Skin of body (tissue), 2 donors: Measurements from ENCODE around the gene PYCARD. TPM values are rescaled to one million over a fixed set of nuclear protein-coding genes. Genes with fewer than 3 reads are reported as not detected.
"Not testable (repeated sequence)": the region's sequence is repeated elsewhere in the genome, so short reads cannot be mapped to it uniquely, and the experiment has no call there.

Experiments
- DNase-seq: peaks from one replicate; lab custom pipeline; 2025; lab: John Stamatoyannopoulos, UW
- total RNA-seq: library from RNA; depleted of rRNA; stranded (reverse); fragments of >200 nt; gene quantifications from one replicate; pipeline ENCODE4 v1.2.3, GENCODE V29; 2014

PYCARD gene
- total RNA-seq, 1 donor from 2014 or later, result 38.9 TPM

DNA sequence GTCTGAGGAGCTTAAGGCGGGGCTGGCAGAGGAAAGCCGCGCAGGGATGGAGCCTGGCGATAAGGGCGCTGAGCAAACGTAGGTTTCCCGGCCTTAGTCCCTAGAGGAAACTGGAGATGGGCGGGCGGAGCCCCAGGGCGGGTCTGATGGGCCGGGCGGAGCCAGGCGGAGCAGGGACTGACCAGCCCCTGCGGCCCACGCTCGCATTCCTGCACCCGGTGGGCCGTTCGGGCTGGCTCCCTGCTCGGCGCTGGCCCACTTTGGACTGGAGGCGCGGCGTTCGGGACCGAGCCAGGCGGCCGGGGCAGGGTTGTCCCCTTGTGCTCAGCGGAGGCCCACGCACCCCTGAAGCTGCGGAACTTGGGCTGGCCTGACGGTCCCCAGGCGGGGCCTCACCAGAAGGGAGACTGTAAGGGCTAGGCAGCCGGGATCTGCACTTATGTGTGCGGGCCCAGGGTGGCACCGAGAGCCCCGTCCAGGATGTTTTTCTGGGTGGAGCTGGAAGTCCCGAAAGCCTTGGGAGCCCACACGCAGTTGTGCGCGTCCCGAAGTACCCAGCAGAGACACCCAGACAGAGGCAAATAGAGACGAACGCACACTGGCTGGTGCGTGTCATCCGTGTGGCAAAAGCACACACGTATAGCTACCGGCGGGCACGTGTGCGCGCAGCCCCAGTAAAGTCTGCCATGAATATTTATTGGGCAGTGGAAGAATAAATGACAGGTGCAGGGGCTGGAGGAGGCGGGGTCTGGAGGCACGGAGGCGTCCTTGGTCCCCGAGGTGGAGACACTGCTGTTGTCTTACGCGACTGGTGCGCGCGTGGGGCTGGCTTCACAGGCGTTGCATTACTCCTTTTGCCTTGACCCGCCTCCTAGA, 13.0 kb upstream of the PYCARD start:
- DNase-seq, result no peak

DNA sequence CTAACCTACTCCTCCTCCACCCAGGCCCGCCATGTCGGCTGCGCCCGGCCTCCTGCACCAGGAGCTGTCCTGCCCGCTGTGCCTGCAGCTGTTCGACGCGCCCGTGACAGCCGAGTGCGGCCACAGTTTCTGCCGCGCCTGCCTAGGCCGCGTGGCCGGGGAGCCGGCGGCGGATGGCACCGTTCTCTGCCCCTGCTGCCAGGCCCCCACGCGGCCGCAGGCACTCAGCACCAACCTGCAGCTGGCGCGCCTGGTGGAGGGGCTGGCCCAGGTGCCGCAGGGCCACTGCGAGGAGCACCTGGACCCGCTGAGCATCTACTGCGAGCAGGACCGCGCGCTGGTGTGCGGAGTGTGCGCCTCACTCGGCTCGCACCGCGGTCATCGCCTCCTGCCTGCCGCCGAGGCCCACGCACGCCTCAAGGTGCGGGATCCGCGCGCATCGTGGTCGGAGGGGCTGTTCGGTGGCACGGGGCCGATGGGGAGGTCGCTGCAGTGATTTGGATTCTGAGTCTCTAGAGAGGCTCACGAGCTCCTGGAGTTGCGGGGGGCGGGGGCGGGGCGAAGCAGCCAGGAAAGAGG, 12.2 kb upstream of the PYCARD start:
- no peak for DNase-seq

DNA sequence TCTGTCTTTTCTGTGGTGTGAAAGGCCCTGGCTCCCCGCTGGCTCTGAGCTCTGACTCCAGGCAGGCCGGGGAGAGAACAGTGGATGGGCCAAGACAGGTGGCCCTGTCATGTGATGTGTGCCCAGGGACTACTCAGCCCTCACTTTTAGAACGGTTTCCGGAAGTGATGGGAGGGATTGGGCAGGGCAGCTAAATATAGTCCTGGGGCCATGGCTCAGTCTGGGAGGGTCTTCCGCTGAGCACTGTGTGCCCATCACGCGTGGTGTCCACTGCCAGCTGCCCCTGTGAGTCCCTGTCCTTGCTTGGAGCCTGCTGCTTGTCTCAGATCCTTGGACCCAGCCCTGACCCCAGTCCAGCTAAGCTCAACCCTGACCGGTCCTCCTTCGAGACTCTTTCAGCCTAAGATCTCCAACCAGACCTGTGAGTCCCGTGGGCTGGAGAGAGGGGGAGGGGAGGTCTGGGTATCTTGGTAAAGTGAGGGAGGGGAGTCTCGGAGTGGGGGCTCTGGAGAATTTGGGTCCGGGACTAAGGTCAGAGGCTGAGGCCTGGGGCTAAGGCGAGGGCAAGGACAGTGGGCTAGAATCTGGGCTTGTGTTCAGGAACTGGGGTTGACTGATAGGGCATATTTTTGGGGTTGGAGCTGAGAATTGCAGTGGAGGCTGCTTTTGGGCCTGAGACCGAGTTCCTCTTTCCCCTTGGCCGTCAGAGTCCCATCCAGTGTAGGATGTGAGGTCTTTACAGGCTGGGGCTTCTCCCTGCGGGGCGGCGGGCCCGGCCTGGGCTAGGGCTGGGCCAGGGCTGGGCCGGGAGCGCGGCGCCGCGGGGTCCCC, 11.5 kb upstream of the PYCARD start, which contains the start of gene TRIM72:
TRIM72 (plus strand) TSS at position 243 of the 831 bp plus-strand sequence. CDS start 620 bp downstream, outside the sequence.
- no peak for DNase-seq

DNA sequence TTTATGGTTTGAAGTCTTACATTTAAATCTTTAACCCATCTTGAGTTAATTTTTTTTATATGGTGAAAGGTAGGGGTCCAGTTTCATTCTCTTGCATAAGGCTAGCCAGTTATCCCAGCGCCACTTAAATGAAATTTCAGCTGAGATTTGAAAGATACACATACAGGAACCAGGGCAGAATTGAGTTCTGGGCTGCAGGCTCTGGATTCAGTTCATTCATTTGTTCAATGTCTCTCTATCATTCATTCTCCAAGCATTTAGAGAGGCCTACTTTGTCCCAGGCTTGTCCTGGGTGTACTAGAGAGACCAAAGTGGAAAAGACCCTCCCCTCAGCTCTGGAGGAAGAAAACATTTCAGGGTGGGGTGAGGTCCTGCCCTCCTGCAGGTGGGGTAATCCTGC, 10.8 kb upstream of the PYCARD start:
- no peak for DNase-seq

DNA sequence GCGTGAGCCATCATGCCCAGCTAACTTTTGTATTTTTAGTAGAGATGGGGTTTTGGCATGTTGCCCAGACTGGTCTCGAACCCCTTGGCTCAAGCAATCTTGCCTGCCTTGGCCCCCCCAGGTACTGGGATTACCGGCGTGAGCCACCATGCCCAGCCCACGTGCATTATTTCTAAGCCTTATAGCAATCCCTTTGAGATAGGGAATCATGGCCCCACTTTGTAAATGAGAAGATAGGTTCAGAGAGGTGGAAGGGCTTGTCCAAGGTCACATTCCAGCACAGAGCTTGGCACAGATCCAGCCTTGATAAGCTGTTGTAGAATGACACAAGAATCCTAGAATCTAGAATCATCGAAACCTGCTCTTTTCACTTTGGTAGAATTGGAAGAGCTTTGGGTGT, 4.2 kb upstream of the PYCARD start:
- no peak for DNase-seq

DNA sequence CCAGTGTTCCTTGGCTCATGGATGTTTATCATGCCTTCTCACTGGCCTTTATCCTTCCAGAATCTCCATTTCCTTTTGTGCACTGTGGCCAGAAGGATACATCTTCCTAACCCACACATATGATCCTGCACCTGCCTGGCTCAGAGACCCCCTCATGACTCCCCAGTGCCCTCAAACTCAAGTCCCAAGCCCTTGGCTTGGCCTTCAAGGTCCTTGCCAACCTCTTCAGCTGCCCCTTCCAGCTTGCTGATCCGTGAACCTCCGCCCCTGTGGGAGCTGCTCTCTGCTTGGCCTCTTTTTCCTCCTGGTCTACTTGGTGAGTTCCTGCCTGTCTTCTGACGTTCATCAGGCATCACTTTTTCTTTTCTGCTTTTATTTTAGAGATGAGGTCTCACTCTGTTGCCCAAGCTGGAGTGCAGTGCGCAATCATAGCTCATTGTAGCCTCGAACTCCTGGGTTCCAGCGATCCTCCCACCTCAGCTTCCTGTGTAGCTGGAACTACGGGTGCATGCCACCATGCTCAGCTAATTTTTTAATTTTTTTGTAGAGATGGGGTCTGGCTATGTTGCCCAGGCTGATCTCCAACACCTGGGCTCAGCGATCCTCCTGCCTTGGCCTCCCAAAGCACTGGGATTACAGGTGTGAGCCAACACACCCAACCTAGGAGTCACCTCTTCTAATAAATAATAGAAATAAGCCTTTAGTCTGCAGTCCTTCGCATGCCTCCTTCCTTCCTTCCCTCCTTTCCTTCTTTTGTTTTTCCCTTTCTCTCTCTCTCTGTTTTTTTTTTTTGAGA, 2.5 kb upstream of the PYCARD start:
- no peak for DNase-seq

DNA sequence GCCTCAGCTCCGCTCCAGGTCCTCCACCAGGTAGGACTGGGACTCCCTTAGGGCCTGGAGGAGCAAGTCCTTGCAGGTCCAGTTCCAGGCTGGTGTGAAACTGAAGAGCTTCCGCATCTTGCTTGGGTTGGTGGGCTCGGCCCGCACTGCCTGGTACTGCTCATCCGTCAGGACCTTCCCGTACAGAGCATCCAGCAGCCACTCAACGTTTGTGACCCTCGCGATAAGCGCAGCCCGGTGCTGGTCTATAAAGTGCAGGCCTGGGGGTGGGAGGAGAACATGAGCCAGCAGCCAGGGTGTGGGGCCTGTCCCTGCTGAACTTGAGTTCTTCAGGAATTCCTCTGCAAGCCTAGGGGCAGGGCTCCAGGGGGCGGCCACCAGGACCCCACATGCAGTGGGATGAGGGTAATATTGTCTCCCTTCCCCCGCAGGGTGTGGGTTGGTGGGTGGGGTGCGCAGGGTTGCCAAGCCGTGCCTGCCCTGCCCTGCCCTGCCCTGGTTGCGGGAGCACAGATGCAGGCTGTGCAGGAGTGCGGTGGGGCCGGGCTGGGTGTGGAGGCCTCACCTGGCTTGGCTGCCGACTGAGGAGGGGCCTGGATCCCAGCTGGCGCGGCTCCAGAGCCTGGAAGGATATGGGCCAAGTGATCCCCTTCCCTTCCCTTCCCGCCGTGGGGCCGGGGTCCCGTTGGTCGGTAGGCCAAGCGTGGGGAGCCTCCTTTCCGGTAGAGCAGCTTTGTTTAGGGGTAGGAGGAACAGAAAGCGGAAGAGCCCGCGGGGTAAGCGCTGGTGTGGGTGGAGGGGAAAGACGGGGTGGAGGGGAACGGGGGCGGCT, 762 bp downstream of the PYCARD start:
- DNase-seq, result no peak

DNA sequence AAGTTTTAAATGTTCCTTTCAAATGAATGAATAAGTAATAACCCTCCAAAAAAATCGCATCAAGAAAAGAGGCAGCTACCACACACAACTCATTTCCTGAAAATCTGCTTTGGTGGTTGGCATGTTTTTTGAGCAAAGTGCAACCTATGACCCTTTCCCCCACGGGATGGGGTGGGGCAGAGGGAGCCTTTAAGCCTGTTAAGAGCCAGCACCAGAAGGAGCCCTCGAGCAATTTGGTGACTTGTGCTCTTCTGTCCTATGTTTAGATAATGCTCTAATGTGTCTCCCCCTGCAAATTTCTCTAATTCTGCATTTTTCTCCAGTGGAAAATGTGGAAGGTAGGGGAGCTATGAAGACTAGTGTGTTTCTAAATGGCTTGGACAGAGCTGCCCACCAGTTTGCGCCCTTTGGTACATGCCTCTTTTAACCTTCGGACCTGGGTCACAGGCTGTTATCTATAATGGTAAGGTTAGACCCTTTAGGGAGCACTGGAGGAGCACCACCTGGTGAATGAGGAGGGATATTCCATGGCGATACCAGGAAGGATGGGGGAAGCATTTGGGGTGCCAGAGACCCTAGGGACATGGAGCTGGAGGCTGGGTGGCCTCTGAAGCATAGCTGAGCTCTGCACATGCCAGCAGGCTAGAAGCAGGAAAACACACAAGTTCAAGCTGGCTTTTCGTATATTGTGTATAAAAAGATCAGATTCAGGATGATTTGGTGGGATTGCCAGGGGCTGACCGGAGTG, 1.6 kb downstream of the PYCARD start:
- DNase-seq, result no peak

DNA sequence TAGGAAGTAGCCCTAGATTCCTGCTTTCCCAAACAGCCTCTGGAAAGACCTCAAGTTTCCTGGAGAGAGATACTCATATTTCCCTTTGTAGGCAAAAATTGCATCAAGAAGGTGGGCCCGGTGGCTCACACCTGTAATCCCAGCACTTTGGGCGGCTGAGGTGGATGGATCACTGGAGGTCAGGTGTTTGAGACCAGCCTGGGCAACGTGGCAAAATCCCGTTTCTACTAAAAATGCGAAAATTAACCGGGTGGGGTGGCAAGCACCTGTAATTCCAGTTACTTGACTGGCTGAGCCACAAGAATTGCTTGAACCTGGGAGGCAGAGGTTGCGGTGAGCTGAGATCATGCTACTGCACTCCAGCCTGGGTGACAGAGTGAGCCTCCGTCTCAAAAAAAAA, 2.4 kb downstream of the PYCARD start:
- not testable (repeated sequence) for DNase-seq

DNA sequence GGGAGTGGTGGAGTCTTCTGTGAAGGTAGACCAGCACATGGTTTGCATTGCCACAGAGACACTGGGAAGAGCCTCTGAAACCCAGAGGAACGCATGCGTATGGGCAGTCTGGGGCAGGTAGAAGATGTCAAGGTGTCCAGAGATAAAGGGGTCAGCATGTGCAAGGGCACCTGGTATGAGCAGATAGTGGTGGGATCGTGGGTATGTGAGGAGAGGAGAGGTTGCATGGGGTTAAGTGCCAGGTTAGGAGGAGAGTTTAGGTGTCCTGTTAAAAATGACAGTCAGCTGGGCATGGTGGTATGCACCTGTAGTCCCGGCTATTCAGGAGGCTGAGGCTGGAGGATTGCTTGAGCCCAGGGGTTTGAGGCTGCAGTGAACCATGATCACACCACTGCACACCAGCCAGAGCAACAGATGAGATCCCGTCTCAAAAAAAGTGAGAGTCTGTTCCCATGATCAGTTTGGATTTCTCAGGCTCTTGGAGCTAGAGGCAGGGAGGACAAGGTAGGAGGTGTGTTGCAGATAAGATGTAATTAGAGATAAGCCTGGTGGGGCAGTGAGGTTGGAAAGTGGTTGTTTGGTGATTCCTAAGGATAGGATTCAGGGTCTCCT, 3.0 kb downstream of the PYCARD start:
- no peak for DNase-seq

DNA sequence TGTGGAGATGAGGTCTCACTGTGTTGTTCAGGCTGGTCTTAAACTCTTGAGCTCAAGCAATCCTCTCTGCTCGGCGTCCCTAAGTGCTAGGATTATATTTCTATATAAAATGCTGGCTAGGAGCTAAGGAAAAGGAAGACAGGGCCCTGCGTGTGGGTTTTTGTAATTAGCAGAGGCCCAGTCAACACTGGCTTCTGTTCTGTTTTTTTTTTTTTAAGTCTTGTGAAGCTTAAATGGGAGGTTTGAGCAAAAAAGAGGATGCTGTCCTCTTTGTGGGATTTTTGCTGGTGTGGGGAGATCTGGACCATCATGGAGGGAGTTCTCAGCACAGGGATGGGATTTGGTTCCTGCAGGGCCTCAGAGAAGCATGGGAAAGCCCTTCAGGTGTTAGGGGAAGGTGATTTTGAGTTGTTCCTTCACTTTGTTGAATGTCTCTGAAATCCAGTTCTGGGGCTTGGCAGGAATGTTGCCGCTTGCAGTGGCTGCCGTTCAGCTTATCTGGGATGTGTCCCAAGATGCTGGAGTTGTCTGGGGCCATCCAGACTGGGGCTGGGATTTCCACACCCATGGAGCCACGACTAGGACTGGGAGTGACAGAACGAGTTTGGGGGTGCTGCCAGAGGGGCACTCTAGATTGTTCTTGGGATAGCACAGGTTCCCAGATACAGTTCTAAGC, 4.2 kb downstream of the PYCARD start:
- DNase-seq, result no peak

DNA sequence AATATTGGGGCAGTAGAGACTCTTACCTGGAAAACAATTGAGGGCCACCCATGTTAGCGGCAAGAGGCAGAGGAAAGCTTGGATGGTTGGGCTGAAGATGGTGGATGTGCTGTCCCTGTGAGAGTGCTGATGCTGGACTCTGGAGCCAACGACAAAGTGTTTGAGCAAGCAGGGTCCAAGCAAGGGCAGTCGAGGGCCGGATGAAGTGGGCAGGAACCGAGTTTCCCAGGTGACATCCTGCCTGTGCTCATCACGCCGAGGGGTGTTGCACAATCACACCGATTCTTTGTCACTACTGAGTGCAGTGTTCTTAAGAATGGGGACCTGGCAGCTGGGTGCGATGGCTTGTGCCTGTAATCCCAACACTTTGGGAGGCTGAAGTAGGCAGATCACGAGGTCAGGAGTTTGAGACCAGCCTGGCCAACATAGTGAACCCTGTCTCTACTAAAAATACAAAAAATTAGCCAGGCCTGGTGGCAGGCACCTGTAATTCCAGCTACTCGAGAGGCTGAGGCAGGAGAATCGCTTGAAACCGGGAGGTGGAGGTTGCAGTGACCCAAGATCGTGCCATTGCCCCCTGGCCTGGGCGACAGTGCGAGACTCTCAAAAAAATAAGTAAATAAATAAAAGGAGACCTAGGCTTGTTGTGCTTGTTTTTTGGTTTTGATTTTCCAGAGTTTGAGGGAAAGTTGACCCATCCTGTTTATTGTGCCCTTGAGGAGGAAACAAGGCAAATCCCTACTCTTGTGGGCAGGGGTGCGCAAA, 6.1 kb downstream of the PYCARD start:
- DNase-seq, result no peak

DNA sequence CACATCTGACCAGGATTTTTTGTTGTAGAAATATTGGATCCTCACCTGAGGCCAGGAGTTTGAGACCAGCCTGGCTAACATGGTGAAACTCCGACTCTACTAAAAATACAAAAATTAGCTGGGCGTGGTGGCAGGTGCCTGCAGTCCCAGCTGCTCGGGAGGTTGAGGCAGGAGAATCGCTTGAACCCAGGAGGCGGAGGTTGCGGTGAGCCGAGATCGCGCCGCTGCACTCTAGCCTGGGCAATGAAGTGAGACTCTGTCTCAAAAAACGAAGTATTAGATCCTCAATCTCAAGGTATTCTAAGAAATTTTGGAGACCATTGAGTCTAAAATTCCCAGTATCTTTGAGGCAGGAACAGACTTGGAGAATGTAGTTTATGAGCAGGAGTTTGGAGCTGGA, 6.7 kb downstream of the PYCARD start:
- DNase-seq, result not testable (repeated sequence)

DNA sequence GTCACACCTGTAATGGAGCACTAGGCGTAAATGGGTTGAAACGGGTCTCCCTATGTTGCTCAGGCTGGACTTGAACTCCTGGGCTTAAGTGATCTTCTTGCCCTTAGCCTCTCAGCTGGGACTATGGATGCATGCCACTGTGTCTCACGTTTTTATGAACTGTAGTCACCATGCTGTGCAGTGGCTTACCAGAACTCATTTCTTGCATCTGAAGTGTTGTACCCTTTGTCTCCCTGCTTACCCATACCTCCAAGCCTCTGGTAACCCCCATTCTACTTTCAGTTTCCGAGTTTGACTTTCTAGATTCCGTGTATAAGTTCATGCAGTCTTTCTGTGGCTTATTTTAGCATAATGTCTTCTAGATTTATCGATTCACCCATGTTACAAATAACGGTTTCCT, 7.7 kb downstream of the PYCARD start:
- no peak for DNase-seq

DNA sequence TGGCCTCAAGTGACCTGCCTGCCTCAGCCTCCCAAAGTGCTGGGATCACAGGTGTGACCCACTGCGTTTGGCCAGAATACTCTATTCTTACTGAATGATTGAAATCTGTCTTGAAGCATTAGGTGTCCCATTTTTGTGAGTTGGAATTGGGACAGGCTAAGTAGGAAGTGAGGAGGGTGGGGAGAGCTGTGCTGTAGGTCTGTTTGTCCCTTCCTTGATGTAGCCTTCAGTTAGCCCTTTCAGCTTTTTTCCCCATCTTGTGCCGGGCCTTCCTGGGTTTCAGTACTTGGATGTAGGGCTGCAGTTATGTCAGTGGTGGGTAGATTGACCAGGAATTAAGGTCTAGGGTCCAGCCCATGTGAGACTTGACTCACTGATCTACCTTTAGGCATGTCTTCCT, 8.7 kb downstream of the PYCARD start:
- no peak for DNase-seq

DNA sequence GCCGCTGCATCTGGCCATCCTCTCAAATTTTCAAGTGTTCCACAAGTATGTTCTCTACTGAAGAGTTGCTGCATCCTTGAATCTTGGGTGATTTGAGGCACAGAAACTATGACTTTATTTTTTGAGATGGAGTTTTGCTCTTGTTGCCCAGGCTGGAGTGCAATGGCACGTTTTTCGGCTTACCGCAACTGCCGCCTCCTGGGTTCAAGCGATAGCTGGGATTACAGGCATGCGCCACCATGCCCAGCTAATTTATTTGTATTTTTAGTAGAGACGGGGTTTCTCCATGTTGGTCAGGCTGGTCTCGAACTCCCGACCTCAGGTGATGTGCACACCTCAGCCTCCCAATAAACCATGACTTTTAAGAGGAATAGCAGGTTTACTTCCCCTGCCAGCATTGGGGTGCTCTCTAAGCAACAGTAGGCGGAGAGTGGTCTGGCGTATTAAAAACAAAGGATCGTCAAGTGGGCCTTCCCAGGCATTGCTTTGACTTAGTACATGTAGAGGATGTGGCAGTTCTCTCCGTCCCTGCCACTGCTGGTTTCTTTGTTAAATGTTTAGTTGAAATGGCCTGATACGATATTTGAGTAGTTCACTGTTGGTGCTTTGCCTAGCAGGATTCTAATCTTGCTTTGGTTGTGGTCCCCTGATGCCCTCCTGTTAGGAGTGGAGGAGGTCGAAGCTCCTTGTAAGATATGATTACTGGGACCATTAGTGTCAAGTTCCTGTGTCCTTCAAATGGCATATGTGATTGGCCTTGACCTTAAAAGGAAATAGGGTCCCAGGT, 9.5 kb downstream of the PYCARD start:
- no peak for DNase-seq
